Astrocyte of the spinal cord (primary cell): ENCODE data around the gene BRPF3.

Source experiments
- DNase-seq: peaks from one replicate; pipeline ENCODE4 v3.0.0; 2011; ENCODE audit warnings: low read depth, low spot score
- H3K4me3 ChIP-seq: 2 replicates; pipeline ENCODE4 v1.5.1; 2011; ENCODE audit warnings: low read depth, mild to moderate bottlenecking, low read length, moderate library complexity
- in situ Hi-C: cut with HindIII; loops from 2 replicates; pipeline ENCODE4 v1.10.0; 2017; ENCODE audit warnings: low sequenced_read_pairs
- TF ChIP-seq, protein P1 (sequence below): IDR thresholded peaks from 2 replicates; pipeline ENCODE4 v1.5.1; 2012; ENCODE audit warnings: low read depth, mild to moderate bottlenecking, low read length, inconsistent platforms

The BRPF3 gene

DNA sequence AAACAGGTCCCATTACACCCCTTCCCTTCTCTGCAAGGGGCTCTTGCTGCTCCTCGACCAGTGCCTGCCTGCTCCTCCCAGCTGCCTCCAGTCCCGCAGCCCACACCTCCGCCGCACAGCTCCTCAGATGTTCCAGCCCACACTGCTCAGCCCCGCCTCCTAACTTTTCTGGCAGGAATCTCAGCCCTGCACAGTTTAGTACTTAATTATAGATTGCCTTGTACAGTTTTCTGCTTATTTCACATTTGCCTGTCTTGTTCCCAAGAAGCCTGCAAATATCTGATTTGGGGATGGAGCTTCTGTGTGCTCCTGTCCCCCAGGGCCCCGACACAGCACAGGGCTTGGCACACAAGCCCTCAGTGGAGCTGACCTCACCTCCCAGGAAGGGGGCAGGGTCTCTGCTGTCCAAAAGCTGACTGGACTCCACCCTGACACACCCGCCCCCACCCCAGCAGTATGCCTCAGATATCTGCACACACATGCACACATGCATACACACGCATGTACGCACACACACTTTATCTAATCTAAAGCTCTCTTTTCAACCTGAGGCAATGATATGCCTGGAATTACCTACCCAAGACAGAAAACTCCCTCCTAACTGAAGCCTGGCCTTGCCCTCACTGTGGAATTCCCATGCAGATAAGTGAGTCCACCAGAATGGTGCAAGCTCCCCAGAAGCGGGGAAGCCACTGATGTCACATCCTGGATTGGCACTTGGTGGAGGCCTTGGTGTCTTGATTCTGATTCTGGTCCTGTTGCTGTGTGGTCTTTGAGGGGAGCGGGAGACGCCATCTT, 72.1 kb downstream of the BRPF3 start:
- TF ChIP-seq, protein P1, sequence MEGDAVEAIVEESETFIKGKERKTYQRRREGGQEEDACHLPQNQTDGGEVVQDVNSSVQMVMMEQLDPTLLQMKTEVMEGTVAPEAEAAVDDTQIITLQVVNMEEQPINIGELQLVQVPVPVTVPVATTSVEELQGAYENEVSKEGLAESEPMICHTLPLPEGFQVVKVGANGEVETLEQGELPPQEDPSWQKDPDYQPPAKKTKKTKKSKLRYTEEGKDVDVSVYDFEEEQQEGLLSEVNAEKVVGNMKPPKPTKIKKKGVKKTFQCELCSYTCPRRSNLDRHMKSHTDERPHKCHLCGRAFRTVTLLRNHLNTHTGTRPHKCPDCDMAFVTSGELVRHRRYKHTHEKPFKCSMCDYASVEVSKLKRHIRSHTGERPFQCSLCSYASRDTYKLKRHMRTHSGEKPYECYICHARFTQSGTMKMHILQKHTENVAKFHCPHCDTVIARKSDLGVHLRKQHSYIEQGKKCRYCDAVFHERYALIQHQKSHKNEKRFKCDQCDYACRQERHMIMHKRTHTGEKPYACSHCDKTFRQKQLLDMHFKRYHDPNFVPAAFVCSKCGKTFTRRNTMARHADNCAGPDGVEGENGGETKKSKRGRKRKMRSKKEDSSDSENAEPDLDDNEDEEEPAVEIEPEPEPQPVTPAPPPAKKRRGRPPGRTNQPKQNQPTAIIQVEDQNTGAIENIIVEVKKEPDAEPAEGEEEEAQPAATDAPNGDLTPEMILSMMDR = no peak

DNA sequence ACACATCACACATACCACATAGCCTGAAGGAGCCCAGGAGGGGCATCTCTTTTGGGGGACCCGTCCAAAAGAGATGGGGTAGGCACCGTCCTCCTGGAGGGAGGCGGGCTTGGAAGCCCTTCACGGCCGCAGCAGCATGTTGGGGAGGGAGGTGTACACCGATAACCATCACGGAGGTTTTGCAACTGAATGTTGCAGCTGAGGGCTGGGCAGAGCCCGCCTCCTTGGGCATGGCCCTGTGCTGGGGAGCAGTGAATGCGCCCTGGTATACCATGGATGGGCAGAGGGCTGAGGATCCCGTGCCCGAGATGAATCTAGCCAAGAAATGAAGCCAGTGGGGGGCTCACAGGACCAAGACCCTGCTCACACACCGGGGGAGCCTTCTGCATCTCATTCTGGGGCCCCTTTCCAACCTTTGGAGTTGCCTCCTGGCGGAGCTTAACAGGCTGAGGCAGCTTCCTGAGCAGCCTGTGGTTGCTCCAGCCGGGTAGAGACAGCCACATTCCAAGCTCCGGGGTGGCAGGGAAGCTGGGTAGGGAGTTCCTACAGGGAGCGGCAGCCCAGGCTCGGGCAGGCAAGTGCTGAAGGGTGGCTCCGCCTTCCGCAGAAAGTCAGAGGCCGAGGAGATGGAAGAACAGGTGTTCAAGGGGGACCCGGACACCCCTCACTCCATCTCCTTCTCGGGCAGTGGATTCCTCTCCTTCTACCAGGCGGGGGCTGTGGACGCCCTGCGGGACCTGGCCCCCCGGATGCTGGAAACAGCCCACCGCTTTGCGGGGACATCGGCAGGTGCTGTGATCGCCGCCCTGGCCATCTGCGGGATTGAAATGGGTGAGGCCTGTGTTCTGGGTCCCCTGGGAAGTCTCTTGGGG, 73.5 kb downstream of the BRPF3 start, which contains the start of gene PNPLA1:
TSS of gene PNPLA1 (plus strand) at position 227 of the 872 bp plus-strand sequence. CDS start at position 627, 400 bp downstream.
- TF ChIP-seq, protein P1 = no peak
- no peak for DNase-seq

More for the DNA sequence above, 72.1 kb downstream of the BRPF3 start:
- DNase-seq = no peak
- H3K4me3 ChIP-seq = no peak overlapping the region
- in situ Hi-C loops = no loop called here

DNA sequence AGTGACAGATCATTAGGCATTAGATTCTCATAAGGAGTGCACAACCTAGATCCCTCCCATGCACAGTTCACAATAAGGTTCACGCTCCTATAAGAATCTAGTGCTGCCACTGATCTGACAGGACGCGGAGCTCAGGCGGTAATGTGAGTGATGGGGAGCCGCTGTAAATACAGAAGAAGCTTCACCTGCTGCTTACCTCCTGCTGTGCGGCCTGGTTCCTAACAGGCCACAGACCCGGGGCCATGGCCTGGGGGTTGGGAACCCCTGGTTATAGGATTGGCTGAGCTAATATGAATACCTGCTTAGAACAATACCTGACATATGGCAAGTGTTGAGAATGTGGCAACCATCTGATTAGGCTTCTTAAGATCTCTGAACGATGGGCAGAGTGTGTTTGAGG, 75.7 kb downstream of the BRPF3 start:
- TF ChIP-seq, protein P1 = no peak
- DNase-seq = no peak
- no peak overlapping the region for H3K4me3 ChIP-seq
- in situ Hi-C loops = no loop called here

More for the DNA sequence above, 73.5 kb downstream of the BRPF3 start, which contains the start of gene PNPLA1:
- H3K4me3 ChIP-seq = no peak within 1 kb of the TSS
- in situ Hi-C loops = no loop called here

DNA sequence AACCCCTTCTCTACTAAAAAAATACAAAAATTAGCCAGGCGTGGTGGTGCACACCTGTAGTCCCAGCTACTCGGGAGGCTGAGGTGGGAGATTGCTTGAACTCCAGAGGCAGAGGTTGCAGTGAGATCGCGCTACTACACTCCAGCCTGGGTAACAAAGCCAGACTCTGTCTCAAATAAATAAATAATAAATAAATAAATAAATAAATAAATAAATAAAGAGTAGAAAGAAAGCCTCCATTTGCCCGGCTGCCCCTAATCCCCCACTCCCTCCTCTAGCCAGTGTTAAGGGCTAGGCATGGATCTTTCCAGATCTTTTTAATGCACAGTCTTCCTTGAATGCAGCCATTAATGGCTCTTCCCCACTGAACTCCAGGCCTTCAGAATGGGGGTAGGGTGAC, 76.5 kb downstream of the BRPF3 start:
- in situ Hi-C loops = no loop called here
- TF ChIP-seq, protein P1 = no peak
- no peak for DNase-seq
- H3K4me3 ChIP-seq = no peak overlapping the region

DNA sequence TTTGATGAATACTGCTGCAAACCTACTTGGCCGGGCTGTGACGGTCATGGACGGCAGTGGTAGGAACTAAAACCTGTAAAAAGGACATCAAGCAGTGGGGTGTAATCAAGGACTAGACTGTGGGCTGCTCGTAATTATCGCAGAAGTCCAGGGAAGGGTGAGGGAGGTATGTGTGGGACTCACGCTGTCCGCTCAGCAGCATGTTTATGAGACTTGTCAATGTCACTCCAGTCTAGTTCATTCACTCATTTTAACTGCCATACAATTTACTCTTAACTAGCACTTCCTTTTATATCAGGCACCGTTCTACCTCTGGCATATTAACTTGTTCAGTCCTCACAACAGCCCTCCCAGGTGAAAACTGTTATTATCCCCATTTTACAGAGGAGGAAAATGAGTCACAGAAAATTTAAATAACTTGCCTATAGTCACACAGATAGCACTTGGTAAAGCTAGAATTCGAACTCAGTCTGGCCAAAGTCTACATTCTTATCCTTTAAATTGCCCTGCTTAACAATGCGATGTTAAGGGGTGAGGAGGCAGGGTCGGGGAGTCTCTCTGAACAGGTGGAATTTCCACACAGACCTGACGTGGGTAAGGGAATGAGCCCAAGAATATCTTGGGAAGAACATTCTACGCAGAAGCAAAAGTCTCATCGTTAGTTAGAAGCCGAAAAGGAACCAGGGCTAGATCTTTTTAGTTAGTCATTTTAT, 77.4 kb downstream of the BRPF3 start:
- no peak for DNase-seq
- no peak overlapping the region for H3K4me3 ChIP-seq
- TF ChIP-seq, protein P1 = no peak
- in situ Hi-C loops = no loop called here
